HUDEP-2 (cell line): Measurements from ENCODE around the gene MYO1A.
"Not testable (repeated sequence)": the region's sequence is repeated elsewhere in the genome, so short reads cannot be mapped to it uniquely, and the experiment has no call there.

Experiments
- DNase-seq, 76 experiments: peaks; one replicate each; lab custom pipeline; 2025; ENCODE audit not compliant: unreplicated experiment in 76 of 76; lab: John Stamatoyannopoulos, UW

Gene MYO1A

DNA sequence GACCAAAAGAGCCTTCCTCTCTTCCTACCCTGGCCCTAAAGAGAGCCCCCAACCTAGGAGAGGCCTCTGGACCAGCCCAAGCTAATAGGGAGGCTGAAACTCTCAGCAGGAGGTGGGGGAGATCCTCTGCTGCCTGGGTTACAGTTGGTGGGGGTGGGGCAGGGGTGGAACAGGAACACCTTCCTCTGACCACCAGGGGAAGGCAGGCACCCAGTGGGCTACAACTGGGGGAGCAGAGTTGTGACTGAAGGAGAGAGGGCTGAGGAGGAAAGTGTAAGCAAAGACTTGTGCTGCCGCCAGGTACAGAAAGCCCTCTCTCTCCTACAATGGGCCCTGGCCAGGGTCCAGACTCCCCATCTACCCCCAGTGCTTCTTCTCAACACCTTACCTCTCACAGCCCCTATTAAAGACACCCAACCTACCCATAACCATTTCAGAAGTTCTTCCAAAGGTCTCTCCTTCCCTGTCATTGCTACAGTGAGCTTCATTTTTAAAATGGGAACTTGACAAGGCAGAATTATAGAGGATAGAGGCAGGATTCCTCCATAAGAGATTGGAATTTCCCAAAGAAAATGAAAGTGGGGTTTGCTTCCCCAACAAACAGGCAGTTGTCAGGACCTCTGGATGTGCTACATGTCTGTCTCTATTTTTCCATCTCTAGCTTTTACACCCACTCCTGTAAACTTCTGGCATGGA lies 1.4 kb downstream of the MYO1A start:
- DNase-seq = no peak

GRCh38 chr12:57047981-57048380 lies 1.9 kb downstream of the MYO1A start:
- no peak for DNase-seq

GRCh38 chr12:57046947-57047890 lies 2.7 kb downstream of the MYO1A start:
- DNase-seq = no peak

DNA sequence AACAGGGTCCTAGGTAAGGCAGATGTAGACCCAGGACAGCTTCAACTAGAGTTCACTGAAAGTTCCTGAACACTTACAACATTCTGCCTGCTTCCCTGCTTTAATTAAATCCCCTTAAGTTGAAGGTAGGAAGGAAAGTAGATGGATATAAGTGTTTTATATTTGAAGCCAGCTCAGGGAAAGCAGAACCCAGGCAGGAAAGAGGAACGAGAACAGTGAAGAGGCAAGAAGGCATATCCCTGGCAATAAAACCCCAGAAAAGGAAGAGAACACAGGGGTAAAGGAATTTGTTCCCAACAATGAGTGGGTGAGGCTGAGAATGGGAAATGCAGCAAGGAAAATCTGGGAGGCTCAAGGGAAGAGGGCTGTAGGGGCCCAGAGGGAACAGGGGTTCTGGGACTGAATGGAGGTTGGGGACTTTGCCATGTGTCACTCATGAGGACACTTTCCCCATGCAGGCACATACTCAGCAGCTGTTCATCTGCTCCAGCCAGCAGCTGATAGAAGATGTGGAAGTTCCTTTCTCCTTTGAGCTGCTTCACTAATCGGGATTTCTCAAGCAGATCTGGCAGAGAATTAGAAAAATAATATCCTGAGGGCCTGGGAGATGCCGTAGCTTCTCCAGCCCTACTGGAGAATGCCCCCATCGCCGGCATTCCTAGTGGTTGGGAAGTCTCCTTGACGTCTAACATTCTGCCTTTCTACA lies 3.7 kb downstream of the MYO1A start:
- no peak for DNase-seq

- no peak for DNase-seq
Measured at GRCh38 chr12:57044889-57045288, 5.0 kb downstream of the MYO1A start.

GRCh38 chr12:57044468-57044867 lies 5.5 kb downstream of the MYO1A start:
- DNase-seq = no peak

- DNase-seq = no peak
Measured at GRCh38 chr12:57042695-57043094, 7.2 kb downstream of the MYO1A start.

DNA sequence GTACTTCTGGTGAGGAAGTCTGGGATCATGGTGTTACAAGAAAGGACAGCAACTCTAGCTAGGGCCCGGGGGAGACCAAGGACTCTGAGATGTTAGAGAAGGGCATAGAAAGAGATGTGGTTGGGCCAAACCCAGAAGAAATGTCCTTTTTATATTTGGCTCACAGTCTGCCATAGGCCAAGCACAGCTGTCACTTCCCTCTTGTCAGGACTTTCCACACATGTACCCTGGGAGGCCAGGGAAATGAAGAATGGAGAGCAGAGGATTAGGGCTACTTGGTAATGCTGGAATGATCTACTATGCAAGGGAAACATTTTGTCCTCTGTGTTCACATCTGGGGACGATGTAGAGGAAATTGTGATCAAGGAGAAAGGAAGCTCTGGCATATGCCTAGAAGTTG lies 9.2 kb downstream of the MYO1A start:
- DNase-seq = no peak

GRCh38 chr12:57040211-57040610 lies 9.7 kb downstream of the MYO1A start:
- no peak for DNase-seq

GRCh38 chr12:57039016-57039798 lies 10.7 kb downstream of the MYO1A start:
- DNase-seq = peak in 40 of 76 experiments; percentile 8 to 66 (median 25)

GRCh38 chr12:57037264-57037663 lies 12.7 kb downstream of the MYO1A start:
- no peak for DNase-seq

DNA sequence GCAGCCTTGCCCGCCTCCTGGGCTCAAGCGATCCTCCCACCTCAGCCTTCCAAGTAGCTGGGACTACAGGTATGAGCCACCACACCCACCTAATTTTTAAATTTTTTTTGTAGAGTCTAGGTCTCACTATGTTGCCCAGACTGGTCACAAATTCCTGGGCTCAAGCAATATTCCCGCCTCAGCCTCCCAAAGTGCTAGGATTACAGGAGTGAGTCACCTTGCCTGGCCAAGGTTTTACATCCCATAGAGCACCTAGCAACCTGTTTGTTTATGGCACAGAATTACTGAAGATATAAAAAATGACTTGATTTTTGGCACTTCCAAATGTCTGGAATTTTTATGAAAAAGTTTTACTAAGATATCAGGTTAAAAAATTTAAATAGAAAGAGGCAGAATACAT lies 16.5 kb downstream of the MYO1A start:
- DNase-seq = no peak

DNA sequence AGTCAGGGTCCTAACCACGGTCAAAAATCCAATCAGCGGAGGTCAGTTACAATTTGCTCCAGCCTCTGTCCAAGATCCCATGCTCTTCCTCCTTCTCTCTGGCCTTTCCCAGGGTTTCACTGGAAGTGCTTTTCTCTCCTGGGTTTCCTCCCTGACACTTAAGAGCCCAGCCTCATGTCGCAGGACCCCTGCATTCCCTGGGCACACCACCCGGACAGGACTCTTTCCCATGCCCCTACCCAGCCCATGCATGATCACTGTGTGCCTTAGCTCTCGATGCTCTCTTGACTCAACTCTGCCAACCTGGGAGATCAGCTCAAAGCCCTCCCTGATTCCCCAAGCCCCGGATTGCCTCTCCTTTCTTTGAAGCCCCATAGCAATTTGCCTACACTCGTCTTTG lies 18.1 kb downstream of the MYO1A start:
- DNase-seq = no peak

- DNase-seq = peak in 18 of 76 experiments; percentile 4 to 48 (median 27)
Measured at GRCh38 chr12:57031138-57031725, 18.7 kb downstream of the MYO1A start.

DNA sequence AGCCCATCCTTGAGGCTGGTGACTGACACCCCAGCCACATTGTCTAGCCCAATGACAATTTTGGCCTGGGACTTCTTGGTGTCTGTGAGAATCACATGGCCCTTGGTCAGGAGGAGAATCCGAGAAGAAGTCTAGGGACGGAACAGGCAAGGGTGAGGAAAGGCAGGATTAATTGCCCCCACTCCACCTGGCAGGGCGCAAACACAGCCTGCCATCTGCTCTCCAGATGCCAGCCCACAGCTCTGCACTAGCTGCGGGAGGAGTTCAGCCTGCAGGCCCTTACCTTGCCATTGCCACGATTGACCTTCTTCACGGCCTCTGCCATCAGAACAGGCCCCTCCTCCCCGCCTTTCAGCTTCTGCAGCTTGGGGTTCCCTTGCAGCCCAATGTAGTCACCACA lies 20.5 kb downstream of the MYO1A start:
- no peak for DNase-seq

DNA sequence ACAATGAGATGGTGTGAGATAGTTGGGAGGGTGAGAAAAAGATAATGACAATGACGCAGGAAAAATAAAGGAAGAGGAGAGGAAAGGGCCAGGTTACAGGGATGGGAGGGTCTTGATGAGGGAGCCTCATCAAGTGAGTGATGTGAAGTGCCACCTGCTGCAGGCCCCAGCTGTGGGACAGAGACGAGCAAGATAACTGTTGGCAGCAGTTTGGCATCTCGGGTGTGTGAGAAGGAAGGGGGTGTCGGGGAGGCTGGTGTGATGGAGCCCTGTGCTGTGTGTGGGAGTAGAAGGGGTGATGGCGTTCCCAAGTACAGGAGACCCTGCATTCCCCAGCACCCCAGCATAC lies 22.1 kb downstream of the MYO1A start:
- DNase-seq = peak in 54 of 76 experiments; percentile 8 to 64 (median 34)

DNA sequence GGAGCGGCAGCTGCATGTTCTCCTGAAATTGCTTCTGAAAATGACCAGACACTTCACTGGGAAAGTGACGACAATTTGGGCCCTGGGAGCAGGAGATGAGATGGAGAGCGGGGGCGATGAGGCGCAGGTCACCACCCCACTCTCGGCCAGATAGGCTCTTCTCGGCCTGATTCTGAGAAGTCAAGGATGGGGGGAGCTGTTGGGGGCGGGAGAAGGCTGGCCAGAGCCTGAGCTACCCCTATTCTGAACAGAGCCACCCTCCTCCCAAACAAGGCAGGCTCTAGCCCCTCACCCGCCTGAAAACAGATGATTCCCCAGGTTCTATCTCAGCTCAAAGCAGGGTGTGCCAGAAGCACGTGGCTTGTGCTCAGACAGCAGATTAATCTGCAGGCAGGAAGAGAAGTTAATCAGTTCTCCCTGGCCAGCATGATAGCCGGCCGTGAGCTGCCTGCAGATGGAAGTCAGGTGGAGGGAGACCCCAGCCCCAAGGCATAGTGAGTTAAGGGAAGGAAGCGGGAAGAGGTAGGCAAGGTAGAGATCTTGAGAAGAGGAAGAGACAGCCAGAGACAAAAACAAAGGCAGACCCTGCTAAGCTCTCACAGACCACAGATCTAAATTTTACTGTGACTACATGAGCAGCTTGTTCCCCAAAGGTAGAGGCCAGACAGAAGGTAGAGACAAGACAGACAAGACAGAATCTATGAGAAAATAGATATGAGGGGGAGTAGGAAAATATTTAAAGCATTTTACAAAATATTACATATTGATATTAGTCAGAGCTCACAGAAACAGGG lies 22.7 kb downstream of the MYO1A start:
- DNase-seq = peak in 53 of 76 experiments; percentile 8 to 62 (median 34)

DNA sequence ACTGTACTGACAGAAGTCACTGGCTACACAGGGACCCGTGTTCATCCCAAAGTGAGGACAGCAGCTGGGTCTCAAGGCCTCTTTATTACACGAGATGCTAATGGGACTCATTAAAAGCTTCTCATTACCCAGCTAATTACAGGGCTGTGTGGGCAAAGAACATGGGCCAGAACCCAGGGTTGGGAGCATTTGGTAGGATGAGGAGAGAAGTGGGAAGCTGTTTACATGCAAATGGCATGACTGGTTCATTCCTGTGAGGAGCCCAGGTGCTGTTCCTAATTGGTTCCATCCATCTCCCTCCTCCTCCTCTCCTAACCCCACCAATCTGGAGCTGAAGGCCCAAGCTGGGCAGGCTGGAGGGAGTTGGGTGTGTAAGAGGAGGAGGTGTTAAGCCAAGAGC lies 24.7 kb downstream of the MYO1A start:
- no peak for DNase-seq

DNA sequence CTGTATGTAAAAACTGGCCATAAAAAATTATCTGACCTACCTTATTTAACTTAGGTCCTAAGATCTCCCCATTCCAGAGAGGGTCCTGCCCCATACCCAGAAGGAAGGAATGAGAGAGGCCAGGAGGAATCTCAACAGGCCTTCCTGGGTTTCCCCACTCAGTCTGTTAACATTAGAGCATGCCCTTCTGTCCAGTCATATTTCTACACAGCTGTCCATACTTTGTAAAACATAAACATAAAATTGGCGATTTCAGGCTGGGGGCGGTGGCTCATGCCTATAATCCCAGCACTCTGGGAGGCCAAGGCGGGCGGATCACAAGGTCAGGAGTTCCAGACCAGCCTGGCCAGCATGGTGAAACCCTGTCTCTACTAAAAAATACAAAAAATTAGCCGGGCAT lies 27.6 kb downstream of the MYO1A start:
- not testable (repeated sequence) for DNase-seq
